ENCODE results near the gene PLP1.
A peak's percentile ranks its signal among the peaks of the same experiment; 100 is the strongest.
"Not testable (repeated sequence)": the region's sequence is repeated elsewhere in the genome, so short reads cannot be mapped to it uniquely, and the experiment has no call there.

The PLP1 gene, protein sequence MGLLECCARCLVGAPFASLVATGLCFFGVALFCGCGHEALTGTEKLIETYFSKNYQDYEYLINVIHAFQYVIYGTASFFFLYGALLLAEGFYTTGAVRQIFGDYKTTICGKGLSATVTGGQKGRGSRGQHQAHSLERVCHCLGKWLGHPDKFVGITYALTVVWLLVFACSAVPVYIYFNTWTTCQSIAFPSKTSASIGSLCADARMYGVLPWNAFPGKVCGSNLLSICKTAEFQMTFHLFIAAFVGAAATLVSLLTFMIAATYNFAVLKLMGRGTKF

DNA sequence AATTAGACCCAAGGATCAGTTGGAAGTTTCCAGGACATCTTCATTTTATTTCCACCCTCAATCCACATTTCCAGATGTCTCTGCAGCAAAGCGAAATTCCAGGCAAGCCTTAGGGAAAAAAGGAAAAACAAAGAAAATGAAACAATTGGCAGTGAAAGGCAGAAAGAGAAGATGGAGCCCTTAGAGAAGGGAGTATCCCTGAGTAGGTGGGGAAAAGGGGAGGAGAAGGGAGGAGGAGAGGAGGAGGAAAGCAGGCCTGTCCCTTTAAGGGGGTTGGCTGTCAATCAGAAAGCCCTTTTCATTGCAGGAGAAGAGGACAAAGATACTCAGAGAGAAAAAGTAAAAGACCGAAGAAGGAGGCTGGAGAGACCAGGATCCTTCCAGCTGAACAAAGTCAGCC is at the start of gene PLP1:
Gene PLP1 (plus strand): TSS at position 295 of the 400 bp plus-strand sequence. CDS start 156 bp downstream, outside the sequence.
- no peak for DNase-seq (ENCODE audit: low read depth, low spot score)

- DNase-seq (ENCODE audit: low read depth, low spot score) = no peak
These were observed 49.5 kb upstream of the PLP1 start for GRCh38 chrX:103727115-103727514.

GRCh38 chrX:103729015-103729414 is 47.6 kb upstream of the PLP1 start:
- DNase-seq (ENCODE audit: low read depth, low spot score) = no peak

DNA sequence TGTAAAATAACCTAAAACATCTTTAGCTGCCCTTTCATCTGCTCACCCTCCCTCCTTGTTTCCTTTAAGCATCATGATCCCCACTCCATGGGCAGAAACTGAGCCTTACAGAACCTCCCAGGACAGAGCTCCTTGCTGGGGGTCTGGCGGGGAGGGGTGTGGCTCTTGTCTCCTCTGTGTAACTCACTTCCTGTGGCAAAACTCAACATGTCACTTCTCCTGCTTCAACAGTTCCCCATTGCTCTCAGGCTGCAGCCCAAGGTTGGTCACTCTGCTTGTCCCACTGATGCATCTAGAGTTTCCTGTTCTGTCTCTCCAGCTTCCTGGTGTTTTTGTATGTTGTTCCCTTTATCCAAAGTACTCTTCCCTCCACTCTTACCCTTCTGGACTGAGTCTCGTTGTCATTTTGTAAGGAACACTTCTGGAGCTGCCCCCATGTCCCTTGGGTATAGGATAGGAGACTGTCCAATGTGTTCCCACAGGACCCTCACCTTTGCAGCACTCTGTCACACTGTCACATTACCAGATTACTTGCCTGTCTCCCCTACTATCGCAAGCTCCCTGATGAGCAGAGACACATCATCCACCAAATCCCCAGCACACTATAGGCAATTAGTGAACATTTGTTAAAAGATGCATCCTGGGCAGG is 46.4 kb upstream of the PLP1 start:
- no peak for DNase-seq (ENCODE audit: low read depth, low spot score)

GRCh38 chrX:103730796-103731493 is 45.7 kb upstream of the PLP1 start:
- DNase-seq (ENCODE audit: low read depth, low spot score) = no peak

DNA sequence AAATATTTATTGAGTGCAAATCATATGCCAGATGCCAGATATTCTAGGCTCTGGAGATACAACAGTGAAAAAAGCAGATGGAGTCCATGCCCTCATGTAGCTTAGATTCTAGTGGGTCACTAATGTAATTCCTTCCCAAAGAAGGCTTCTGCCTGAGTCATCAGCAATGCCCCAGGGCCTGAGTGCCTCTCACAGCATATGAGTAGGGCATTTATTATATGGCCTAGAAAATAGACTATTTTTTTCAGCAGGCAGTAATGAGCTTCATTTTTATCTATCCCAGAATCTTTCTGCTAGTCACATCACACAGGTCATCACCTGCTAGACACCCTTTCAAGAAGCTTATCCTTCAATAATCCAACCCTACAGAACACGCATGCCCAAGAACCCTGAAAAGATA is 43.6 kb upstream of the PLP1 start:
- no peak for DNase-seq (ENCODE audit: low read depth, low spot score)

GRCh38 chrX:103734125-103734760 is 42.4 kb upstream of the PLP1 start:
- no peak for DNase-seq (ENCODE audit: low read depth, low spot score)

DNA sequence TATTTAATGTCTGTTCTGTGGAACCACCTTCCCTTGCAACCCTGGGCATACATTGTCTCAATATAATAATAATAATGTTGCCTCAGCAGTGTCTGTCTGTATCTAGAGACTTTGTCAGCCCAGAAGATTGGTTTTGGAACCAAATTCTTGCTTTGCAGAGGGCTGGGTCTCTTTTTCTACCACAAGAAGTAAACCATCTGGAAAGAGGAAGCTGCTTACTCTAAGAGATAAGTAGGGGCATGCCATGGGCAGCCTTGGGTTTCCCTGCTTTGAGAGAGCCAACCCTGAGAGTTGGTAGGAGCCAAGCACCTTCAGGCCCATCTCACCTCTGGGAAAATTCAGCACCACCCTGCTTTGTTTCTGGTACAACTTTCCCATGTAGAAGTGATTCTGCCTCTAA is 38.9 kb upstream of the PLP1 start:
- DNase-seq (ENCODE audit: low read depth, low spot score) = no peak

DNA sequence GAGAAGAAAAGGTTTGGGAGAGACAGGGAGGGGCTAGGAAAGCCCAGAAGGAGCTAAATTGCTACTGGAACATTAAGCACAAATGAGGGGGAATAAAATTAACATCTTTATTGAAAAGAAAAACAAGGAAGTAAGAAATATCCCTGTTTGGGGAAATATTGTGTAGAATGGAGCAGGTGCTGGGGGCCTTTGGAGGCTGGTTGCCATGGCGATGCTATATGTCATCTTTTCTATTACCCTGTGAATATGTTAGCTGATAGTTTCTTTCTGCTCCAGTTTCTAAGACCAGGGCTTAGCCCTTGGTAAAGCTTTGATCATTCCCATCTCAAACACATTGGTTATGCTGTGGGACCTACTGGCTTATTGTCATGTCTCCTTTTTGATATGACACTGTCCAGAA is 37.2 kb upstream of the PLP1 start:
- DNase-seq (ENCODE audit: low read depth, low spot score) = no peak

- no peak for DNase-seq (ENCODE audit: low read depth, low spot score)
These were observed 34.8 kb upstream of the PLP1 start for GRCh38 chrX:103741879-103742278.

- peak; percentile 59 for DNase-seq (ENCODE audit: low read depth, low spot score)
These were observed 34.3 kb upstream of the PLP1 start for GRCh38 chrX:103742339-103742738.

DNA sequence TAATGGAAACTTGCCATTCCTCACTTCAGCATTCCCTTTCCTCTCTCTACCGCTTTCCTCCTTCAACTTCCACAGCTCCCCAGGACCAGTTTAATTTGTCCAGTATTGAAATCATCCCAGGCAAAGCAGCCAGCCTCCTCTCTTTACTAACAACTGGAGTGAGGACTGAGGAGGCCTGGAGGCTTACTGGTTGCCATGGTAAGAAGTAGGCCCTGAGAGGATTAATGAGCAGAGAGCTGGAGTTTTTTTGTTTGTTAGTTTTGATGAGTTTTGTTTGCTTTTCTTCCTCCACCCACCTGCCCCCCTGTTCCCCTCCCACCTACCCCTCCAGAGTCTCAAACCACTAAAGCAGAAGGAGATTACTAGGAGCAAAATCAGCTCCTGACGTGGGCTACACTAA is 29.5 kb upstream of the PLP1 start:
- no peak for DNase-seq (ENCODE audit: low read depth, low spot score)

- no peak for DNase-seq (ENCODE audit: low read depth, low spot score)
These were observed 22.2 kb upstream of the PLP1 start for GRCh38 chrX:103754401-103754800.

- DNase-seq (ENCODE audit: low read depth, low spot score) = no peak
These were observed 19.9 kb upstream of the PLP1 start for GRCh38 chrX:103756736-103757135.

- DNase-seq (ENCODE audit: low read depth, low spot score) = no peak
These were observed 18.1 kb upstream of the PLP1 start for GRCh38 chrX:103758555-103758954.

GRCh38 chrX:103763541-103763940 is 13.1 kb upstream of the PLP1 start:
- DNase-seq (ENCODE audit: low read depth, low spot score) = not testable (repeated sequence)

- not testable (repeated sequence) for DNase-seq (ENCODE audit: low read depth, low spot score)
These were observed 9.7 kb upstream of the PLP1 start for GRCh38 chrX:103766813-103767555.

DNA sequence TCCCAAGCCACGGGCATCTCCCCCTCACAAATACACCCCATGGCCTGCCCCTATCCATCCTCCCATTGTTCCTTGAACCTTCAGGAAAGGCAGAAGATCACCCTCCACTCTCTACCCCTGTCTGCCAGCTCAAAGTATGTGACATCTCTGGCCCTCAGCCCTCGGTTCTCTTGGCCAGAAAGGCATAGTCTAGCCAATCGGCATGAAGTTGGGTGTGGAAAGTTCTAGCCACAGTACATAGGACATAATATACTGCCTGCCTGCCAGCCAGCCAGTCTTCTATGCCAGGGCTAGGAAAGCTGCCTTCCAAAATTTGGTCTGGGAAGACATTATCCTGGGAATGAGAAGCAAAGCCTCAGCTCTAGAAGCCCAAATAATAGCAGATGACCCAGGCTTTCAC is 3.2 kb upstream of the PLP1 start:
- no peak for DNase-seq (ENCODE audit: low read depth, low spot score)

- no peak for DNase-seq (ENCODE audit: low read depth, low spot score)
These were observed 2.5 kb upstream of the PLP1 start for GRCh38 chrX:103774070-103774642.

DNA sequence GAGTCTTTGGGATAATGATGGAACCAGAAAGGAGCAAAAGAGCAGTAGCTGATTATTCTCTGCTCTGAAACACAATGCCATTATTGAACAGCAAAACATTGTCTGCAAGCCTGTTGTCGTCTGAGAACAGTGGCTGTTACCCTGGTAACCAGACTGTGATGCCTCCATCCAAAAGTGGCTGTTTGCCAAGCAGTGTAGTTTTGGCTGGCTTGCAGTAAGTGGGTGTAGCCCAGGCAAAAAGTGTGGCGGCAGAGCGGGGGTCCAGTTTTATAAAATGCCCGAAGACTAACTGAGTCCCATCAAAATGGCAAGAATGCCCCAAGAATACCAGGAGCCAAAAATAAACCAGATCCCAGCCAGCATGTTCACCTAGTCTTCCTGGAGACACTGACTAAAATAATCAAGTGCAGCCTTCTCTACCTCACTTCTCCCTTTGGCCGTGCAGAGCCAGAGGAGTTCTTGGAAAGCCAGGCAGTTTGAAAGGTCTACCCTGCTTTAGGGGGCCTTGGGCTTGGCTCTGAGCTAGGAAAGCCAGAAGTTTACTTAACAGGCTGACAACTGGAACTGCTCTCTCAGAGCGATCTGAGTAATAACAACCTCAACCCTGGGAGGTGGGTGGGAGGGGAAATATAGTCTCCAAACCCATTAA is 2.6 kb downstream of the PLP1 start:
- no peak for DNase-seq (ENCODE audit: low read depth, low spot score)
